ENCODE data around the gene DDX11. TPM values are rescaled to one million over a fixed set of nuclear protein-coding genes. Genes with fewer than 3 reads are reported as not detected.
"Not testable (repeated sequence)": the region's sequence is repeated elsewhere in the genome, so short reads cannot be mapped to it uniquely, and the experiment has no call there.

The DDX11 gene
- total and polyA plus RNA-seq, 8 donors, result 11.1 to 45.3 (median 26.2) TPM

- H3K9me3 ChIP-seq; DNase-seq; ATAC-seq; H3K27me3 ChIP-seq; H3K36me3 ChIP-seq; H3K4me1 ChIP-seq; H3K27ac ChIP-seq; FAIRE-seq; H3K4me3 ChIP-seq; intact Hi-C loops (cut with DNase I): not testable (repeated sequence)
- 72 to 79% methylated on average over 4 of the region's 4 CpGs for WGBS, 2 donors
Measured at GRCh38 chr12:31150766-31151165, 77.1 kb downstream of the DDX11 start.

Other genes with a start within 250 kb of the DDX11 start
- 1 to 10 TPM in 2 of 6 donors, under 1 TPM in 4; 0.13 to 2.2 (median 0.53) TPM for gene TSPAN11, start 147.1 kb upstream of the DDX11 start, total RNA-seq
- gene TSPAN11, start 147.1 kb upstream of the DDX11 start, polyA plus RNA-seq, result under 1 TPM; 0.23 to 0.61 TPM

All from pancreas (tissue), 10 donors.